ENCODE data around the gene KCNJ14. TPM values are rescaled to one million over a fixed set of nuclear protein-coding genes. Genes with fewer than 3 reads are reported as not detected.
"Not testable (repeated sequence)": the region's sequence is repeated elsewhere in the genome, so short reads cannot be mapped to it uniquely, and the experiment has no call there.

KCNJ14 gene
- total RNA-seq, 1 donor from 2014 or later: 1.3 TPM

DNA sequence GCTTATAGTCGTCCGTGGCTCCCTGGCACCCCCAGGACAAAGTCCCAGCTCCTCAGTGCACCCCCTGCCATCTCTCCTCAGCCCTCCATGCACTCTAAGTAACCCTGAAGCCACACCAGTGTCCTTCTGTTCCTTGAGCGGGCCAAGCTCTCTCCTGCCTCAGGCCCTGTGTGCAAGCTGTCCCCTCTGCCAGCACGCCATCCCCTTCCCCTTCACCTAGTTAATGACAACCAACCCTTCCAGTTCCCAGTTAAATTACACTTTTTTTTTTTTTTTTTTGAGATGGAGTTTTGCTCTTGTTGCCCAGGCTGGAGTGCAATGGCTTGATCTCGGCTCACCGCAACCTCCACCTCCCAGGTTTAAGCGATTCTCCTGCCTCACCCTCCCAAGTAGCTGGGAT, 33.1 kb downstream of the KCNJ14 start:
- DNase-seq (ENCODE audit: low read depth): not testable (repeated sequence)

DNA sequence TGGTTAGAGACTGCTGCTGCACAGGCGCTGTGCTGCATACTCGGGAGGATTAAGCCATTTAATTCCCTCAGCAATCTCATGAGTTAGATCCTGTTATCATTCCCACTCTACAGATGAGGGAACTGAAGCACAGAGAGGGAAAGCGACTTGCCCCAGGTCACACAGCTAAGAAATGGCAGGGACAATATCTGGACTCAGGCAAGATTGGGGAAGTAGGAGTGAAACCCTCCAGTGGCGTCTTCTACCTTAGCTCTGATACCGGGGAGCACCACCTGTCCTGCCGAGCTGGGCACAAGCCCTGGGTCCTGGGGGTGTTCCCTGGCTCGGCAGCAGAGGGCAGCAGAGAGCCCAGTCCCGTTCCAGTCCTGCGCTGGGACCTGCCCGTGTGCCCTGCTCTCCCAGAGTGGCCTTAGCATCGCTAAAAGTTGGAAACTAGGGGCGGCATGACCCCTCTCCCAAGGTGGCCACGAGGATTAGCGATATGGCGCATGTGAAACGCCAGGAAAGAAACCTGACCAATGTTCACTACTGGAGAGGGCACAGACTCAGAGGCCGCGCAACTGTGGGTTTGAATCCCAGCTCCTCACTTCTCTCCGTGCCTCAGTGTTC, 34.3 kb downstream of the KCNJ14 start:
- DNase-seq (ENCODE audit: low read depth): peak; percentile 30

GRCh38 chr19:48490981-48491792, 35.8 kb downstream of the KCNJ14 start:
- DNase-seq (ENCODE audit: low read depth): no peak

DNA sequence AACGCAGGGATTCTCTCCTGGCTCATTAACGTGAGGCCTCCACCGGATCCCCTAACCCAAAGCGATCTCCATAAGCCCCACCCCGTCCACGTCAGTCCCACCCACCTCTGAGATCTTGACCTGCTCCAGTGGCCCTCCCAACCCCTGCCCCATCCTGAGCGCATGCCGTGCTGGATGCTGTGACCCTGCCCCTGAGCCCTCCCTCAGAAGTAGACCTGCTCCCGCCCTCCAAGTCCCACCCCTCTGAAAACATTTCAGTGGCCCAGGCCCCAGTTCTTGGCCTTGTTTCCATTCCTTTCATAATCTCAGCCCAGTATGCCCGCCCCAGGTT, 36.4 kb downstream of the KCNJ14 start:
- no peak for DNase-seq (ENCODE audit: low read depth)

- DNase-seq (ENCODE audit: low read depth): peak; percentile 94
These were observed 37.7 kb downstream of the KCNJ14 start for GRCh38 chr19:48492925-48493717.

DNA sequence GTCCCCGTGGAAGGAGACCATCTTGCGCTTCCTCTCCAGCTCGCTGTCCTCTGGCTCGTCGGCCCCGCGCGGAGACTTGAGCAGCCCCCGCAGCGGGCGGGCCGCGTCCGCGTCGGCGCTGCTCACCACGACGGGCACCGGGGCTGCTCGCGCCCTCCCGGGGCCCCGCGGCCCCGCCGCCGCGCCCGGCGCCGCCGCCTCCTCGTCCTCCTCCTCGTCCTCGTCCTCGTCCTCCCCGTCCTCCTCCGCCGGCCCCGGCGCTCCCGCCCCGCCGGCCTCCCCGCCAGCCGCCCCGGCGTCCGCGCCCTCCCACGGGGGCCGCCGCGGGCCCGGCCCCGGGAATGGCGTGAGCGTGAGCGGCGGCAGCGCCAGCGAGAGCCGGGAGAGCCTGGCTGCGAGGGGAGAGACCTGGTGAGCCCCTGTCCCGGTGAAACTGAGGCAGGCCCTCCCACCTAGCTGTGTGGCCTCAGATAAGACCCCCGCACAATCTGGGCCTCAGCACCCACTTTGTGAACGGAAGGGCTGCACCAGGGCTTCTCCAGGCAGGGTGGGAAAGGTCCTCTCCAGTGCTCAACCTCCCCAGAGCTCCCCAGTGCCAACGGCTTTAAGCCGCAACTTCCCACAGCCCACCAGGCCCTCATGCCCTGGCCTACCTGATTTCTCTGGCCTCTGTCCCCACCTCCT, 38.5 kb downstream of the KCNJ14 start:
- DNase-seq (ENCODE audit: low read depth): no peak

- DNase-seq (ENCODE audit: low read depth): no peak
These were observed 40.0 kb downstream of the KCNJ14 start for GRCh38 chr19:48495396-48495795.

DNA sequence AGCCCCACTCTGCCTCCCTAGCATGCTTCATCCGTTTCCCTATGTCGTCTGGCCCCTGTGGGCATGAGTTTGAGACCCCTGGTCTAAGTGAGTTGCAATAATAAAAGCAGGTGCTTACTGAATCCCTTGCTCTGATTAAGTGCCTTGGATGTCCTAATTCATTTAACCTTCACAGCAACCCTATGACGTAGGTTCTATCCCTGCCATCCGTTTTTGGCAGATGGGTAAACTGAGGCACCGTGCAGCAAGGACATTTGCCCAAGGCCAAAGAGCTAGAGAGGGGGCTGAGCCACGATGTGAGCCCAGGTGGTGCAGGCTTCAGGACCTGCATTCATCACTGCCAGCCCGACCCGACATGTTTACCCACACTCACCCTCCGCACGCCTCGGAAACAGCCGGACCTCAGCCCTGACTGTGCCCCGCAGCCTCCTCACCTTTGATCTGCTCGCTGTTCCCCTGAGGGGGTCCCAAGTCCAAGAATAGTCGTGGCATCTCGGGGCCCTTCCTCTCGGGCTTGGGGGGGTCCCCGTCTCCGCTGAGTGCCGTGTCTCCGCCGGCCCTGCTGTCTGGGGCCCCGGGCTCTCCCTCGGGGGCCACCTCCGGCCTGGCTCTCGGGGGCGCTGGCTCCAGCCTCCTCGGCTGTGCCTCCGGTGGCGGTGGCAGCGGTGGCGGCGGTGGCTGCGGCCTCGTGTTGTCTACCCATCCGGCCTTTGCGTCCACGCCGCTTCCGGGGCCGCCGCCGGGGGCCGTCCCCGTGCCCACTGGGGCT, 41.8 kb downstream of the KCNJ14 start:
- DNase-seq (ENCODE audit: low read depth): no peak

GRCh38 chr19:48497728-48498594, 42.6 kb downstream of the KCNJ14 start:
- DNase-seq (ENCODE audit: low read depth): no peak

DNA sequence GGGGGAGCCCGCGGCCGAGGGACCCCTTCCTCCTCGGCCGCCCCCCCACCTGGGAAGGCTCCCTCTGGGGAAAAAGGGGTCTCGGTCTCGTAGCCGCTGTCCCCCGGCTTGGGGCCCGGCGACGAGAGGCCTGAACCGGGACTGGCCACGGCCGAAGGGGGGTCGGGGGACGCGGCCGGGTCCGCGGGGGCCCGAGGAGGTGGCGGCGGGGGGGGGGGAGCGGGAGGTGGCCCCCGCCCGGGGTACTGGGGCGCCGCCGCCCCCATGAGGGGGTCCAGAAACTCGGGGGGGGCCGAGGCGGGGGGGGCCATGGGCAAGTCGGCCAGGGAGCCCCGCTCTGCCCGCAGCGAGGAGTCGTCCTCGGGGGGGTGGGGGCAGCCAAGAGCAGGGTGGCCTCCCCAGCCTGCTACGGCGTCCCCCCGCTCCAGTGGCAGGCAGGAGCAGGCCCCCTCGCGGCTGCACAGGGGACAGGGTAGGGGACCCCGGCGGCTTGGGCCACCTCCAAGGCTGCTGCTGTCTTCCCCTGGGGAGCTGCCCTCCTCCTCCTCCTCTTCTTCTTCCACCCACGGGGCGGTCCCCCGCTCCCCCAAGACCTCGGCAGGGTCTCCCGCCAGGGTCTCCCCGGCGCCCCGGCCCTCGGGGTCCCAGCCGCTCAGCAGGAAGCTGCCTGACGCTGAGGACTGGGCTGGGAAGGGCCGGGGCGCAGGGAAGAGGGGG, 43.4 kb downstream of the KCNJ14 start:
- no peak for DNase-seq (ENCODE audit: low read depth)

DNA sequence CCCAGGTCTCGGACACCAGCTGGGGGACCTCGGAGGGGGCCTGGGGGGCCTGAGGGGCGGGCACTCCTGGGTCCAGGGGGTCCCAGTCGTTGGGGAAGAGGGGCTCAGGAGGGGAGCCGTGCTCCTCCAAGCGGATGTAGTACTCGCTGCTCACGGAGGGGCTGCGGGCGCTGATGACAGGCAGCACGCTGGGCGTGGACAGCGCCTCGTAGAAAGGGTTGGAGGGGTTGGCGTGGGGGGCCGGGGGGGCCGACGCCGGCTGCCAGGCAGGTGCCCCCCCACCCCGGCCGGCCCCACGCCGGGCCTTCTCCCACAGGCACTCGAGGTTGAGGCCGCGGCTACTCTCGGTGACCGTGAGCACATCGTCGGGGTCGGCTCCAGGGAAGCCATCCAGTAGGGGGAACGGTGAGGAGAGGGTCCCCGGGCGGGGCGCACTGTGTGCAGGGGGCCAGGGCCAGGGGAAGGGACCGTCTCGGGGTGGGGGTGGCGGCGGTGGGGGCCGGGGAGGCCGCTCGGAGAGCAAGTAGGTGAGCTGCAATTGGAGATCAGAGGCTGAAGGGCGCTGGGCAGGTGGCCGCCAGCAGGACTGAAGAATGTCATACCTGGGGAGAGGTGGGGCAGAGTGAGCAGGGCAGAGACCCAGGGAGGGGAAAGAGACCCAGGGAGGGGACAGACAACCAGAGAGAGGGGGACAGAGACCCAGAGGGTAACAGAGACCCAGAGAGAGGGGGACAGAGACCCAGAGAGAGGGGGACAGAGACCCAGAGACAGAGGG, 44.1 kb downstream of the KCNJ14 start:
- DNase-seq (ENCODE audit: low read depth): no peak

- DNase-seq (ENCODE audit: low read depth): no peak
These were observed 45.6 kb downstream of the KCNJ14 start for GRCh38 chr19:48500830-48501493.

DNA sequence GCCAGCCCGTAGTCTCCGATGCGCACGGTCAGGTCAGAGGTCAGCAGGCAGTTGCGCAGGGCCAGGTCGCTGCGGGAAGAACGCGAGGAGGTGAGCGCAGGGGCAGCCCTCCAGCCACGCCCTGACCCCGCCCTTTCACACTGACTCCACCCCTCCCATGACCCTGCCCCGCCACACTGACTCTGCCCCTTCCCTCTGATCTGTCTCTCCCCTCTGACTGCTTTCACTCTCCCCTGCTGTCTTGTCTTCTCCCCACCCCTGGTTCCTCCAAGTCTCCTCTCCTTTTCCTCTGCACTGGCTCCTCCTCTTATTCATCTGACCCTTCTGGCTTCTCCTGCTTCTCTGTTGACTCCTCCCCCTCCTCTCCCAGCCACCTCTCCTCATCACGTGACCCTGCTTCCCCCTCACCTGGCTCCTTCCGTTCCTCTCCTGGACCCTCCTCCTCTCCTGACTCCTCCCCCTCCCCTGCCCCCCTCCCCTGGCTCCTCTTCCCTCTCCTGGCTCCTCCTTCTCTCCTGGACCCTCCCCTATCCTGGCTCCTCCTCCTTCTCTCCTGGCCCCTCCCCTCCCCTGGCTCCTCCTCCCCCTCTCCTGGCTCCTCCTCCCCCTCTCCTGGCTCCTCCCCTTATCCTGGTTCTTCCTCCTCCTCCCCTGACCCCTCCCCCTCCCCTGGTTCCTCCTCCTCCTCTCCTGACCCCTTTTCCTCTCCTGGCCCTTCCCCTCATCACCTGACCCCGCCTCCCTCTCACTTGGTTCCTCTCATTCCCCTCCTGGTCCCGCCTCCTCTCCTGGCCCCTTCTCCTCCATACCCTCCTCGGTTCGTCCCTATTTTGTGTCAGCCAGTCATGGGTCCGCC, 46.3 kb downstream of the KCNJ14 start:
- peak; percentile 86 for DNase-seq (ENCODE audit: low read depth)

DNA sequence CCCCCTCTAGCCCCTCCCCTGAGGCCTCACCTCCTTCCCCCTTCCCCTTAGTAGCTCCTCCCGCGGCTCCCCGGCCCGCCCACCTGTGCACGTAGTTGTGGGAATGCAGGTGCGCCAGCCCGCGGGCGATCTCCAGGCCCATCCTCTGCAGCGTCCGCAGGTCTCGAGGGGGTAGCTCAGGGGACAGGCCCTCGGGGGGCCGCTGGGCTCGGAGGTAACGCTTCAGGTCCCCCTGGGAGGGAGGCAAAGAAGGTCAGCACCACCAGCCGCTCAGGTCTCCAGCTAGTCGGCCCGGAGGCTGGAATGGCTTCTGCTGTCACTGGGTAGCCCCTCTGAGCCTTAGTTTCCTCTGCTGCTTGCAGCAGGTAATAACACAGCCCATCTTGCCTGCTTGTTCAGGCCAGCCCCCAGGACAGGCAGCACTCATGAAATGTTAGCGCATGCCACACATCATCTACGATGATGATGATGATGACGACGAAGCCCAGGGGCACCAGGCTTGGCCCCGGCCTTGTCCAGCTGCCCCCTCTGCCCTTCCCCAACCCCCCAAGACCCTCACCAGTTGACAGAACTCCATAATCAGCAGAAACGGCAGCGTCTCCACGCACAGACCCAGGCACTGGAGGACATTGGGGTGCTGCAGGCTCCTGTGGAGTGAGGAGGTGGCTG, 47.1 kb downstream of the KCNJ14 start:
- DNase-seq (ENCODE audit: low read depth): no peak

- peak; percentile 56 for DNase-seq (ENCODE audit: low read depth)
These were observed 50.9 kb downstream of the KCNJ14 start for GRCh38 chr19:48506138-48506733.

DNA sequence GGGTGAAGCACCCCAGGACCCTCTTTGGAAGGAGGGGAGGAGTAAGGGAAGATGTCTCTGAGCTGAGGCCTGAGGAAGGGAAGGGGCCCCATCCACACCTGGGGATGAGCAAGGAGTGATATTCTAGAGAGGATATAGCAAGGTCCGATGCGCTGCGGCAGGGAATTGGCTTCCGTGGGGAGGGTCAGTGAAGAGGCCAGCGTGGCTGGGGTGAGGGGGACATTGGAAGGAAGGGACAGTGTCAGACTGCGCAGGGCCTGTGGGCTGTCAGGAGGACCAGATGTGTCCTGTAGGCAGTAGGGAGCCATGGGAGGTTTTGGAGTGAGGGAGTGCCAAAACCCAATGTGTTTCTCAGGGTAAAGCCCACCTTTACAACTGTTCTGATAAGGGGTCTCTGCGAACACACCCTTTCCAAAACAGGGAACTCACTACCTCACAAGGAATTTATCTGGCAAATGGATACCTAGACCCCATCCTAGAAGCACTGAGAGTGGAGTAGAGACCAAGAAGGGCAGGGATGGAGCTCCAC, 52.6 kb downstream of the KCNJ14 start:
- DNase-seq (ENCODE audit: low read depth): no peak

Measured in renal cortical epithelial cell (primary cell).